NCI-H2227 treated with DMSO at 0.1 percent for 48 hours (cell line): ENCODE measurements around the gene GRM7.

Experiments
- DNase-seq: peaks from one replicate; lab custom pipeline; 2025; lab: John Stamatoyannopoulos, UW

GRM7 gene

DNA sequence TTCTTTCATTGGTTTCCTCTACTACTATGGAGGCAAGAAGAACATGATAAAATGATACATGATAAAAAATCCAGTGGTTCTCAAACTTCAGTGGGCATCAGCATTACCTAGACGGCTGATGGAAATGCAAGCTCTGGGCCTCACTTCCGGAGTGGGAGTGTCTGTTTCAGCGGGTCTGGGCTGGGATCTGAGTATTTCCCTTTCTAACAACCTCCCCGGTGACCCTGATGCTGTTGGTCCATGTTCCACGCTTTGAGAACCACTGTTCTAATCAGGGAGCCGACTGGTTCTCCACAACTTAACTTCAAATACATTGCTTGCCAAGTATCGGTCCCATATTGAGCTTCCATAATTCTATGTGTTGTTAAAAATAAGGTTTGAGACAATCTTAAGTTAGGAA lies 928.4 kb downstream of the GRM7 start:
- DNase-seq: no peak

DNA sequence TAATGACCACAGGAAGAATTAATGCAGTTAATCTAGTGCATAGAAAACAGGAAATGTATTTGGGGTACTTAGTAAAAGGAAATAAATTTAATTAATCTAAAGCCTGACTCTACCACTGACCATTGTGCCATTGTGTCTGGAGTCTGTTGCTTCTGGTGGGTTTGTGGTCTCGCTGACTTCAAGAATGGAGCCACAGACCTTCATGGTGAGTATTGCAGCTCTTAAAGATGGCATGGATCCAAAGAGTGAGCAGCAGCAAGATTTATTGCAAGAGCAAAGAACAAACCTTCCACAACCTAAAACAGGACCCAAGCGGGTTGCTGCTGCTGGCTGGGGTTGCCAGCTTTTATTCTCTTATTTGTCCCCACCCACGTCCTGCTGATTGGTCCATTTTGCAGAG lies 929.2 kb downstream of the GRM7 start:
- no peak for DNase-seq
